ENCODE results near the gene ATXN7L3. TPM values are rescaled to one million over a fixed set of nuclear protein-coding genes. Genes with fewer than 3 reads are reported as not detected.

Gene ATXN7L3
- total and polyA plus RNA-seq, 10 of the 15 experiments (the other 5 are each of a cell fraction or from before 2014, with no cell fraction given): 0.71 to 78.7 (median 32.7) TPM

DNA sequence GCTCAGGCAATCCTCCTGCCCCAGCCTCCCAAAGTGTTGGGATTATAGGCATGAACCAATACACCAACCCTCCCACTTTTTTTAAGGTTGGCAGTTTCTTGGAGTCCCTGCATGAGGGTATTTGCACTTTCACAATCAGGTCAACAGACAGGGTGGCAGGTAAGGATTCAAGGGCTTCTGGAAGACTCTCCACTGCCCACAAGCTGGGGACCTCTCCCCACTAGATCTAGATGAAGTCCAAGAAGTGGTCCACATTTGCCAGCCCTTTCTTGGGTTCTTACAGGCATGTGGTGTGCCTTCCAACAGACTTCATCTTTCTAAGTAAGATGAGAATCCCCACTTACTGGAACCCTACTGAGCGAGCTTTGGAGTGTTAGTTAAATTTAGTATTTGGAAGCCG lies 25.3 kb downstream of the ATXN7L3 start:
- no peak for DNase-seq (ENCODE audit: low read depth, low spot score)
- no peaks in the 10 kb centered on the region for H3K27me3 ChIP-seq (replicated peaks in 1 of 2; ENCODE audit: control insufficient read depth in 2 of 2, insufficient read depth in 2 of 2, low read length in 1 of 2)
- no peak overlapping the region for H3K4me3 ChIP-seq
- no peak overlapping the region for H2AFZ ChIP-seq (ENCODE audit: control insufficient read depth, low read depth, low read length)
- TF ChIP-seq RAD21 (IDR thresholded peaks at IDR 0.05; ENCODE audit: insufficient read depth, low read depth, low read length): no peak
- no peak for TF ChIP-seq GABPA (IDR thresholded peaks at IDR 0.05; ENCODE audit: low read depth)
- TF ChIP-seq CEBPB (IDR thresholded peaks at IDR 0.05; ENCODE audit: borderline replicate concordance in 1 of 2, low read depth in 2 of 2, low read length in 2 of 2): no peak
- no peak for TF ChIP-seq ZBED1 (IDR thresholded peaks at IDR 0.05; ENCODE audit: borderline replicate concordance)
- TF ChIP-seq, protein P1, sequence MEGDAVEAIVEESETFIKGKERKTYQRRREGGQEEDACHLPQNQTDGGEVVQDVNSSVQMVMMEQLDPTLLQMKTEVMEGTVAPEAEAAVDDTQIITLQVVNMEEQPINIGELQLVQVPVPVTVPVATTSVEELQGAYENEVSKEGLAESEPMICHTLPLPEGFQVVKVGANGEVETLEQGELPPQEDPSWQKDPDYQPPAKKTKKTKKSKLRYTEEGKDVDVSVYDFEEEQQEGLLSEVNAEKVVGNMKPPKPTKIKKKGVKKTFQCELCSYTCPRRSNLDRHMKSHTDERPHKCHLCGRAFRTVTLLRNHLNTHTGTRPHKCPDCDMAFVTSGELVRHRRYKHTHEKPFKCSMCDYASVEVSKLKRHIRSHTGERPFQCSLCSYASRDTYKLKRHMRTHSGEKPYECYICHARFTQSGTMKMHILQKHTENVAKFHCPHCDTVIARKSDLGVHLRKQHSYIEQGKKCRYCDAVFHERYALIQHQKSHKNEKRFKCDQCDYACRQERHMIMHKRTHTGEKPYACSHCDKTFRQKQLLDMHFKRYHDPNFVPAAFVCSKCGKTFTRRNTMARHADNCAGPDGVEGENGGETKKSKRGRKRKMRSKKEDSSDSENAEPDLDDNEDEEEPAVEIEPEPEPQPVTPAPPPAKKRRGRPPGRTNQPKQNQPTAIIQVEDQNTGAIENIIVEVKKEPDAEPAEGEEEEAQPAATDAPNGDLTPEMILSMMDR (IDR thresholded peaks at IDR 0.05 in 2 of 3, conservative IDR thresholded peaks at IDR 0.05 in 1 of 3; ENCODE audit: control insufficient read depth in 2 of 3, extremely low read depth in 1 of 3, insufficient read depth in 1 of 3, low read depth in 3 of 3, low read length in 3 of 3): no peak
- no peak for TF ChIP-seq RFX5 (IDR thresholded peaks at IDR 0.05; ENCODE audit: low read depth, low read length)
- no peak for TF ChIP-seq WRNIP1 (IDR thresholded peaks at IDR 0.05; ENCODE audit: borderline replicate concordance, low read depth, low read length)
- TF ChIP-seq, protein P2, sequence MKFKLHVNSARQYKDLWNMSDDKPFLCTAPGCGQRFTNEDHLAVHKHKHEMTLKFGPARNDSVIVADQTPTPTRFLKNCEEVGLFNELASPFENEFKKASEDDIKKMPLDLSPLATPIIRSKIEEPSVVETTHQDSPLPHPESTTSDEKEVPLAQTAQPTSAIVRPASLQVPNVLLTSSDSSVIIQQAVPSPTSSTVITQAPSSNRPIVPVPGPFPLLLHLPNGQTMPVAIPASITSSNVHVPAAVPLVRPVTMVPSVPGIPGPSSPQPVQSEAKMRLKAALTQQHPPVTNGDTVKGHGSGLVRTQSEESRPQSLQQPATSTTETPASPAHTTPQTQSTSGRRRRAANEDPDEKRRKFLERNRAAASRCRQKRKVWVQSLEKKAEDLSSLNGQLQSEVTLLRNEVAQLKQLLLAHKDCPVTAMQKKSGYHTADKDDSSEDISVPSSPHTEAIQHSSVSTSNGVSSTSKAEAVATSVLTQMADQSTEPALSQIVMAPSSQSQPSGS (IDR thresholded peaks at IDR 0.05; ENCODE audit: low read length): no peak
- TF ChIP-seq, protein P3, sequence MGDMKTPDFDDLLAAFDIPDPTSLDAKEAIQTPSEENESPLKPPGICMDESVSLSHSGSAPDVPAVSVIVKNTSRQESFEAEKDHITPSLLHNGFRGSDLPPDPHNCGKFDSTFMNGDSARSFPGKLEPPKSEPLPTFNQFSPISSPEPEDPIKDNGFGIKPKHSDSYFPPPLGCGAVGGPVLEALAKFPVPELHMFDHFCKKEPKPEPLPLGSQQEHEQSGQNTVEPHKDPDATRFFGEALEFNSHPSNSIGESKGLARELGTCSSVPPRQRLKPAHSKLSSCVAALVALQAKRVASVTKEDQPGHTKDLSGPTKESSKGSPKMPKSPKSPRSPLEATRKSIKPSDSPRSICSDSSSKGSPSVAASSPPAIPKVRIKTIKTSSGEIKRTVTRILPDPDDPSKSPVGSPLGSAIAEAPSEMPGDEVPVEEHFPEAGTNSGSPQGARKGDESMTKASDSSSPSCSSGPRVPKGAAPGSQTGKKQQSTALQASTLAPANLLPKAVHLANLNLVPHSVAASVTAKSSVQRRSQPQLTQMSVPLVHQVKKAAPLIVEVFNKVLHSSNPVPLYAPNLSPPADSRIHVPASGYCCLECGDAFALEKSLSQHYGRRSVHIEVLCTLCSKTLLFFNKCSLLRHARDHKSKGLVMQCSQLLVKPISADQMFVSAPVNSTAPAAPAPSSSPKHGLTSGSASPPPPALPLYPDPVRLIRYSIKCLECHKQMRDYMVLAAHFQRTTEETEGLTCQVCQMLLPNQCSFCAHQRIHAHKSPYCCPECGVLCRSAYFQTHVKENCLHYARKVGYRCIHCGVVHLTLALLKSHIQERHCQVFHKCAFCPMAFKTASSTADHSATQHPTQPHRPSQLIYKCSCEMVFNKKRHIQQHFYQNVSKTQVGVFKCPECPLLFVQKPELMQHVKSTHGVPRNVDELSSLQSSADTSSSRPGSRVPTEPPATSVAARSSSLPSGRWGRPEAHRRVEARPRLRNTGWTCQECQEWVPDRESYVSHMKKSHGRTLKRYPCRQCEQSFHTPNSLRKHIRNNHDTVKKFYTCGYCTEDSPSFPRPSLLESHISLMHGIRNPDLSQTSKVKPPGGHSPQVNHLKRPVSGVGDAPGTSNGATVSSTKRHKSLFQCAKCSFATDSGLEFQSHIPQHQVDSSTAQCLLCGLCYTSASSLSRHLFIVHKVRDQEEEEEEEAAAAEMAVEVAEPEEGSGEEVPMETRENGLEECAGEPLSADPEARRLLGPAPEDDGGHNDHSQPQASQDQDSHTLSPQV (IDR thresholded peaks at IDR 0.05): no peak
- no peak for TF ChIP-seq NBN (IDR thresholded peaks at IDR 0.05)
- no peak for TF ChIP-seq SMARCA5 (IDR thresholded peaks at IDR 0.05)
- no peak for TF ChIP-seq HDAC2 (IDR thresholded peaks at IDR 0.05)
- TF ChIP-seq ZNF217 (IDR thresholded peaks at IDR 0.05): no peak
- TF ChIP-seq, protein P4, sequence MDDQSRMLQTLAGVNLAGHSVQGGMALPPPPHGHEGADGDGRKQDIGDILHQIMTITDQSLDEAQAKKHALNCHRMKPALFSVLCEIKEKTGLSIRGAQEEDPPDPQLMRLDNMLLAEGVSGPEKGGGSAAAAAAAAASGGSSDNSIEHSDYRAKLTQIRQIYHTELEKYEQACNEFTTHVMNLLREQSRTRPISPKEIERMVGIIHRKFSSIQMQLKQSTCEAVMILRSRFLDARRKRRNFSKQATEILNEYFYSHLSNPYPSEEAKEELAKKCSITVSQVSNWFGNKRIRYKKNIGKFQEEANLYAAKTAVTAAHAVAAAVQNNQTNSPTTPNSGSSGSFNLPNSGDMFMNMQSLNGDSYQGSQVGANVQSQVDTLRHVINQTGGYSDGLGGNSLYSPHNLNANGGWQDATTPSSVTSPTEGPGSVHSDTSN (IDR thresholded peaks at IDR 0.05; ENCODE audit: insufficient replicate concordance, low read depth, low read length): no peak
- TF ChIP-seq POLR2A (IDR thresholded peaks at IDR 0.05; ENCODE audit: low read depth, low read length): no peak
- H3K9me3 ChIP-seq (replicated peaks; ENCODE audit: control insufficient read depth, insufficient read depth, low read length): no peaks in the 10 kb centered on the region
- ChIA-PET RAD21 (ENCODE audit: unreplicated experiment) (no interaction called here), CTCF (interaction anchor here (0.6 kb wide), 1 partner anchor 21 kb away, joined by 3 read pairs; no protein-coding TSS in a partner anchor), SMC1A (ENCODE audit: uncharacterized antibody, unreplicated experiment) (interaction anchor here (1.3 kb wide), 1 partner anchor 23 kb away, joined by 3 read pairs; no protein-coding TSS in a partner anchor), POLR2A (no interaction called here)
- no peak for ATAC-seq
- H4K20me1 ChIP-seq (ENCODE audit: control insufficient read depth, insufficient read depth): no peaks in the 10 kb centered on the region
- H3K4me2 ChIP-seq (ENCODE audit: control insufficient read depth, insufficient read depth): no peak overlapping the region
- WGBS (ENCODE audit: insufficient coverage, insufficient replicate concordance, low lambda C conversion rate, missing lambda C conversion rate): 76% methylated on average over 2 of the region's 2 CpGs
- peaks cover 4 to 7% of the 10 kb centered on the region in 2 experiments for H3K36me3 ChIP-seq (ENCODE audit: control insufficient read depth in 2 of 2, insufficient read depth in 2 of 2, low read length in 1 of 2)
- no peaks in the 10 kb centered on the region for H3K79me2 ChIP-seq (ENCODE audit: control insufficient read depth, insufficient read depth, low read length)
- H3K4me1 ChIP-seq (ENCODE audit: control insufficient read depth, insufficient read depth, low read length): peaks cover 5% of the 10 kb centered on the region
- no peak for FAIRE-seq
- no peak overlapping the region for H3K27ac ChIP-seq (ENCODE audit: control insufficient read depth, insufficient read depth)
- BruUV-seq (replicated peaks): no TSS peak
- in situ Hi-C loops (cut with MboI): no loop called here
- intact Hi-C loops (cut with micrococcal nuclease; ENCODE audit: unreplicated experiment): no loop called here
- H3K9ac ChIP-seq (ENCODE audit: control insufficient read depth, insufficient read depth, low read length): no peak overlapping the region
